Measurements from ENCODE around the gene ESRRA. TPM values are rescaled to one million over a fixed set of nuclear protein-coding genes. Genes with fewer than 3 reads are reported as not detected.

ESRRA gene
- total and polyA plus RNA-seq, 2 of the 8 experiments (the other 6 are each of a cell fraction or from before 2014, with no cell fraction given): 18.2 to 37.0 TPM

GRCh38 chr11:64344787-64345186, 39.5 kb downstream of the ESRRA start (continued):
- TF ChIP-seq CHD7 (IDR thresholded peaks at IDR 0.05; ENCODE audit: insufficient replicate concordance, low read length): no peak
- TF ChIP-seq TCF12 (IDR thresholded peaks at IDR 0.05; ENCODE audit: low read depth, low read length): no peak
- TF ChIP-seq SUZ12 (IDR thresholded peaks at IDR 0.05; ENCODE audit: low read length): no peak
- TF ChIP-seq KDM1A (IDR thresholded peaks at IDR 0.05; ENCODE audit: borderline replicate concordance, low read length): no peak
- no peak for TF ChIP-seq ASH2L (IDR thresholded peaks at IDR 0.05; ENCODE audit: low read length)
- no peak for TF ChIP-seq CBX5 (IDR thresholded peaks at IDR 0.05; ENCODE audit: low read depth, low read length)
- no peak for TF ChIP-seq RAD21 (IDR thresholded peaks at IDR 0.05 in 1 of 2, conservative IDR thresholded peaks at IDR 0.05 in 1 of 2; ENCODE audit: low read depth in 2 of 2, low read length in 2 of 2)
- no peak for TF ChIP-seq SIN3A (conservative IDR thresholded peaks at IDR 0.05 in 1 of 2, IDR thresholded peaks at IDR 0.05 in 1 of 2; ENCODE audit: low read depth in 1 of 2, low read length in 2 of 2)
- no peak for TF ChIP-seq PHF8 (conservative IDR thresholded peaks at IDR 0.05; ENCODE audit: low read depth, low read length)
- TF ChIP-seq NRF1 (IDR thresholded peaks at IDR 0.05; ENCODE audit: low read depth, low read length): no peak
- TF ChIP-seq POLR2AphosphoS5 (IDR thresholded peaks at IDR 0.05; ENCODE audit: low read depth, low read length): no peak
- no peak for TF ChIP-seq TEAD4 (IDR thresholded peaks at IDR 0.05; ENCODE audit: low read depth, low read length)
